NCI-H1417 treated with DMSO at 0.1 percent for 48 hours (cell line): ENCODE measurements around the gene CCBE1.

Experiments used
- DNase-seq: peaks from one replicate; lab custom pipeline; 2025; lab: John Stamatoyannopoulos, UW

Gene CCBE1

GRCh38 chr18:59567431-59567830, 129.8 kb downstream of the CCBE1 start:
- DNase-seq, result no peak

GRCh38 chr18:59566533-59566971, 130.7 kb downstream of the CCBE1 start:
- DNase-seq, result no peak

GRCh38 chr18:59565957-59566356, 131.3 kb downstream of the CCBE1 start:
- no peak for DNase-seq

DNA sequence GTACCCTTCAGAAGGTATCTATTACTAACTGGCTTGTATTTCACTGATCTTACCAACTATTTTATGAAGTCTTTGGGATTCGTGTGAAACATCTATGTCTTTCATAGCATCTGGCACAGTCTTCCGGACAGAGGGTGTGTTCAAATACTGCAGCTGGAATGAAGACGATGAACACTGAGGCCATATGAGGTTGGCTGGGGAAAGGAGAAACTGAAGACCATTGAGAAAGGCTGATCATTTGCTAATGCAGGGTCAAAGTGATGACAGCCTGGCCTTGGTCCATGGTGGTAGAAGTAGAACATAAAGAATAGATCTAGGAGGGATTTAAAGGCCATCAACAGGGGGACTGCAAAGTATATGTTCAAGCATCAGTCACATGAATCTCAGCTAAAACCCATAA, 132.7 kb downstream of the CCBE1 start:
- DNase-seq, result no peak

DNA sequence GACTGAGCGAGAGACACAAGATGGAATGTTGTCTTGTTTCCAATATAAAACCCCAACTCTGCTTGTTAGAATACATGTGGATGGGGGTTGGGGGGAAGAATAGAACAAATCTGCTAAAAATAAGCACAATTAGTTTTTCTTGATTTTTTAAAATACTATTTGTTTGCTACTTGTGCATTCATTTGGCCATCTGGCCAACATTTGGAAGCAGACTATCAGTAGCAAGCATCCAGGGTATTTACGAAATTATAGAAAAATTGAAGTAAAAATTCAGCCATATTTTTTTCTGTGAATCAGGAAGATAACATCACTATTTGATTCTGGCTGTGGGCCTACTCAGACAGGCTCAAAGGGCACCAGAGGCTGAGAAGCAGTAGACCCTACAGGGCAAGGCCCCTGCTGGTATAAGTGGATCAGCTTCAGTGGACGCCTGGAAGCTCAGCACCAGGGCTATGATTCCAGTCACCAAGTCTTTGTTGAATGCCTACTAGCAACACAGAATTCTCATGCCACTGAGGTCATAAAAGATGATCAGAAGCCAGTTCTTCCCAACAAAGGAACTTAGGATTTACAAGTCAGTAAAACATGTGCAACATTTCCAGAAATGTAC, 133.9 kb downstream of the CCBE1 start:
- DNase-seq, result no peak

GRCh38 chr18:59562751-59563150, 134.5 kb downstream of the CCBE1 start:
- no peak for DNase-seq

DNA sequence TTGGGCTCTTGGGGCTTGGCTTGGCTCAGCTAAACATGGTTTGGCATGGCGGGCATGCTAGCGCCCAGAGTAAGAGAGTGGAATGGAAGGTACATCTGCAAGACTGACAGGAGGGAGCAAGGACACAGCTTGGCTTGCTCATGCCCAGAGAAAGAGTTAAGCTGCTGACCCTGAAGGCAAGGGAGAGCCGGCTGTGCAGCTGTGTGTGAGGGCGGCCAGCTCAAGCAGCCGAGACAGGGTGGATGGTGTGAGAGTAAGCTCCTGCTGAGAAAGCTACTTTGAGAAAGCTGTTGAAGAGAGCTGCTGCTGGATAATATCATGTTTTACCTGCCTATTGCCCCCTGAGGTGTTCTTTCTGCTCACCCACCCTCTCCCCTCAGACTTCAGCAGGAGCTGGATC, 135.6 kb downstream of the CCBE1 start:
- DNase-seq, result no peak

DNA sequence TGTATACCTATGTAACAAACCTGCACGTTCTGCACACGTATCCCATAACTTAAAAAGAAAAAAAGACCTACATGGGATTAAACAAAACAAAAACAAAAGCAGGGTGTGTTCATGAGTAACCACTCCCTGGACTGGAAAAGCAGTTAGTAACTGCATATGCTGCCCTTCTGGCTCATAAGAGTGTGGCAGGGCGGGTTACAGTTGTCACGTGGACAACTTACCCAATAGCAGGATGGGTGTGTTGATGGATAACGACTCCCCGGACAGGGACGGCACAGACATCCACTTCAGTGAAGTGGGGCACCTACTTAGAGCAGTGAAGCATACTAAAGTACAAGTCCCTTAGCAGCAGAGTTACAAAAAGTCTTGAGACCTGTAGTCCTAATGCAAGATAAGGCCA, 136.7 kb downstream of the CCBE1 start:
- DNase-seq, result no peak

DNA sequence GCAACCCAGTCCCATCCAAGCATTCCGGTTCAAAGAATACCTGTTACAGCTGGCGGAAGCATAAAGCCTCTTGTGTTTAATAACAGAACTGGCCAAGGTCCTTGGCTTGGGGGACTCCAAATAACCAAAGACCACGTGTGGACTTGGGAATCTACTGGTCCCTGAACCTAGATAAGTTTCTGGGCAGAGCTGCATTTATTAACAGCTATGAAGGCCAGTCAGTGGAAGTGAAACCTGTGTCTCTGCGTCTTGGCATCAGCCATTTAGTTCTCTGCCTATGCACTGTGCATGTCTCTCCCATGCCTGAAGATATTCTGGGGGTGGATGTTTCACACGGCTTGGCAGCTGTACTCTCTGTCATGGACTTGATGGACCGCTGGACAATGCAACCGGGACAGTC, 137.7 kb downstream of the CCBE1 start:
- DNase-seq, result no peak

DNA sequence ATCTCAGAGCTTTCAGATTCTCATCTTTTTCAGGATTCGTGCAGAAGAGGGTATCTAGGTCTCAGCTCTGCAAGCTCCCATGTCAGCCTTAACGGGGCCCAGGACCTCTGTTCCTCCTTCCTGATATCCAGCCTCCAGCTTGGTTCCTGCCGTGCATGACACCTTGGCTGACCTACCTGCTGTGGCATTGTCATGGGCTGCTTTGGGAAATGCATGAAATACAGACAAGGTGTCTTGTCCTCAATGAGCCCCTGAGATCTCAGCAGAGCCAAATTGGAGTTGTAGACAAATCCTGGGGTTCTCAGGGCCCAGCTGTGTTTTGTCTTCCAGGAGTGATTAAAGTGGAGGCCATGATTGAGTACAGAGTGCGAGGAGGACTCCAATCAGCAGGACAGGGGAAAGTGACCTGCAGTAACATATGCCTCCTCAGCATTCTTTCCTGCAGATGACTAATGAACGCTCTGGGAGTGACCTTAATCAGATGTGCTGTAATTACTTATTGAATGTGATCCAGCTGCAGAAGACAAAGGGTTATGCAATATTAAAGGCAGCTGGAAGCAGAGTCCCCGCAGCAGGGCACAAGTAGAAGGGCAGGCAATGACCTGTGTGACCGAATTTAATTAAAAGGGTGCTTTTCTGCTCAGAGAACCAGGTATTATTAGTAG, 141.1 kb downstream of the CCBE1 start:
- DNase-seq, result peak; percentile 76

GRCh38 chr18:59554796-59555335, 142.4 kb downstream of the CCBE1 start:
- DNase-seq, result no peak

GRCh38 chr18:59553273-59553870, 143.9 kb downstream of the CCBE1 start:
- DNase-seq, result no peak

GRCh38 chr18:59551902-59552635, 145.2 kb downstream of the CCBE1 start:
- no peak for DNase-seq

DNA sequence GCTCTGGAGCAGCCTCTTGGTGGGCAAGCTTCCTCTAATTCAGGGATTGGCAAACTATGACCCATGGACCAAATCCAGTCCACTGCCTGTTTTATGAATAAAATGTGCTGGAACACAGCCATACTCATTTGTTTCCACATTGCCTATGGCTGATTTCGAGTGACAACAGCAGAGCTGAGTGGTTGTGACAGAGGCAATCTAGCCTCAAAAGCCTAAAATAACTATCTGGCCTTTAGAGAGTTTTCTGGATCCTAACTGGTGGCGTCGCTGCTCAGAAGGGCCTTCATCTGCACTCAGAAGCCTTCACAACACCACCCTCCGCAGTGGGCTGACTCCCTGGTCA, 147.1 kb downstream of the CCBE1 start:
- no peak for DNase-seq

DNA sequence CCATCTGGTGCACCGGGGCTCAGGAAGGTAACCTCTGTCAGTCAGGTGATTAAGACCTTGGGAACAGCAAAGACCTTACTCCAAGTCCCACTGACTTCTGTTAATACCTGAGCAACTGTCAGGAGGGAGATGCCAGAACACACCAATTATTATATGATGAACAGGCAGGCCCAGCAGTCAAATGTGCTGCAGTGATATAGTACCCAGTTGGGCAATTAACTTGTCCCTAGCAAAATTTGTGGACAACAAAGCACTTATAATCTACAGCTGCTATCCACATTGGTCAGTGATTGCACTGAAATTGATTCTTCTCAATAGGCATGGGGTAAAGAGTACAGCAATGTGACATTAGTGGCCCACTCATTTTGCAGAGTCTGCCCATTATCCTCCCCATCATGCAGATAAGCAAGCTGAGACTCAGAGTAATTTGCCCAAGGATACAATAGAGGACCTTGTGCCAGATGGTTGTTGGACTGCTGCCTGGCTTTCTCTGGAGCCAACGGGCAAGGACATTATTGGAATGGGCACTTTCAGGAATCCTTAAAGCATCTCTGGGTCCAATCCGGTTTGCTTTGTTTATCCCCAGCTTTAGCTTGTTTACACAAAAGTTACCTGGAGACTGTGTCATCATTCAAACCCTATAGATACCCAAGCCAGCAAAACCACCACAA, 147.6 kb downstream of the CCBE1 start:
- DNase-seq, result no peak

GRCh38 chr18:59547581-59548182, 149.5 kb downstream of the CCBE1 start:
- no peak for DNase-seq

- DNase-seq, result no peak
These were observed 151.0 kb downstream of the CCBE1 start for GRCh38 chr18:59546188-59546587.

GRCh38 chr18:59540780-59541179, 156.4 kb downstream of the CCBE1 start:
- no peak for DNase-seq

GRCh38 chr18:59540346-59540745, 156.9 kb downstream of the CCBE1 start:
- no peak for DNase-seq

DNA sequence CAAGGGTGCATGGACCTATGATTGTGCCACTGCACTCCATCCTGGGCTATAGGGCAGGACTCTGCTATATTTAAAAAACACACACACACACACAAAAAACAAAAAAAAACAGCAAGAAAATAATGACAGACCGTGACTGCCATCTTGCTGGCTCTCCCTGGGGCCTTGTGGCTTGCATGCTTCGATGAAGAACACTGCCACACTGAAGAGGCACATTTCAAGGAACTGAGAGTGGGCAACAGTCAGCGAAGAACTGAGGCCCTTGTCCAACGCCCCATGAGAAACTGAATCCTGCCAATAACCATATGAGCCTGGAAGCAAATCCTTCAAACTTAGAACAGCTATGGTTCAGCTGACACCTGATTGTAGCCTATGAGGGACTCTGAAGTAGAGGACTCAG, 158.1 kb downstream of the CCBE1 start:
- DNase-seq, result no peak

DNA sequence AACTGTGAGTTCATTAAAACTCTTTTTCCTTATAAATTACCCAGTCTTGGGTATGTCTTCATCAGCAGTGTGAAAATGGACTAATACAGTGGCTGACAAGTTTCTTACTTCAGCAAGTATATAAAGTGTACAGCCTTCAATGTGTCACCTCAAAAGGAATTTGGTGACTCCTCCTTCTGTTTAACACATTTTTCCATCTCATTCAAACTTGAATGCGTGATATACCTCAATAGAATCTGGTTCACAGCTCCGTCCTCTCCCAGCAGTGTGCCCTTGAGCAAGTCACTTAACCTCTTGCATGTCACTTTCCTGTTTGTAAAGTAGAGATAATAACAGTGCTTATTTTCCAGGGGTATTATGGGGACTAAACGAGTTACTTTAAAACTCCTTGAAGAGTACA, 159.6 kb downstream of the CCBE1 start:
- DNase-seq, result no peak

- no peak for DNase-seq
These were observed 161.1 kb downstream of the CCBE1 start for GRCh38 chr18:59536166-59536565.
